Liver (tissue), 9 donors: ENCODE results near the gene FGF1. TPM values are rescaled to one million over a fixed set of nuclear protein-coding genes. Genes with fewer than 3 reads are reported as not detected.

Experiments used
- DNase-seq: peaks from one replicate; pipeline ENCODE4 v3.0.0-alpha.2; 2017; ENCODE audit warnings: low spot score
- H3K27ac ChIP-seq, 2 donors: one replicate each; pipeline ENCODE4 v1.7.0; 2013; ENCODE audit warnings: inconsistent platforms in 2 of 2, low read length in 2 of 2, control low read depth in 1 of 2, low read depth in 1 of 2, mild to moderate bottlenecking in 1 of 2
- H3K27me3 ChIP-seq, 4 donors: one replicate each; pipeline versions ENCODE4 v1.6.1 to v1.7.0; 2013; ENCODE audit warnings: low read length in 3 of 4, inconsistent platforms in 1 of 4, mild to moderate bottlenecking in 1 of 4, moderate library complexity in 1 of 4; ENCODE audit not compliant: control insufficient read depth in 4 of 4, insufficient read depth in 4 of 4
- H3K36me3 ChIP-seq, 4 donors: one replicate each; pipeline versions ENCODE4 v1.6.1 to v1.7.0; 2013; ENCODE audit warnings: low read length in 3 of 4, mild to moderate bottlenecking in 3 of 4, low read depth in 1 of 4, moderate library complexity in 1 of 4; ENCODE audit not compliant: control insufficient read depth in 4 of 4, insufficient read depth in 3 of 4
- H3K4me1 ChIP-seq, 4 donors: one replicate each; pipeline versions ENCODE4 v1.6.1 to v1.7.0; 2013; ENCODE audit warnings: low read length in 3 of 4, mild to moderate bottlenecking in 3 of 4, moderate library complexity in 1 of 4; ENCODE audit not compliant: control insufficient read depth in 4 of 4, insufficient read depth in 4 of 4
- H3K4me3 ChIP-seq, 3 donors: one replicate each; pipeline versions ENCODE4 v1.6.1 to v1.7.0; 2013; ENCODE audit warnings: low read length in 3 of 3, control low read depth in 1 of 3, low read depth in 1 of 3, mild to moderate bottlenecking in 1 of 3
- H3K9ac ChIP-seq, 2 donors: one replicate each; pipeline ENCODE4 v1.7.0; 2013; ENCODE audit warnings: low read length in 2 of 2, mild to moderate bottlenecking in 2 of 2, moderate library complexity in 2 of 2, control low read depth in 1 of 2, low read depth in 1 of 2
- H3K9me3 ChIP-seq, 4 donors: one replicate each; pipeline versions ENCODE4 v1.6.1 to v1.7.0; 2013; ENCODE audit warnings: low read length in 3 of 4; ENCODE audit not compliant: control insufficient read depth in 4 of 4
- ATF3 ChIP-seq: IDR thresholded peaks from 2 replicates; pipeline ENCODE4 v1.6.1; 2016; ENCODE audit warnings: antibody characterized with exemption
- EGR1 ChIP-seq, 2 donors: IDR thresholded peaks; 2 replicates each; pipeline ENCODE4 v1.6.1; 2016 to 2018; ENCODE audit warnings: antibody characterized with exemption in 2 of 2, low read depth in 2 of 2
- FOXA1 ChIP-seq: IDR thresholded peaks from 2 replicates; pipeline ENCODE4 v1.6.1; 2016; ENCODE audit warnings: antibody characterized with exemption
- FOXA2 ChIP-seq: IDR thresholded peaks from 2 replicates; pipeline ENCODE4 v1.6.1; 2016; ENCODE audit warnings: antibody characterized with exemption
- GABPA ChIP-seq, 2 donors: IDR thresholded peaks in 1 of 2; conservative IDR thresholded peaks in 1 of 2; 2 replicates each; pipeline ENCODE4 v1.6.1; 2016; ENCODE audit warnings: antibody characterized with exemption in 2 of 2, mild to moderate bottlenecking in 1 of 2, moderate library complexity in 1 of 2
- HNF4A ChIP-seq, 2 donors: conservative IDR thresholded peaks; 2 replicates each; pipeline ENCODE4 v1.6.1; 2016; ENCODE audit warnings: antibody characterized with exemption in 2 of 2, mild to moderate bottlenecking in 2 of 2
- JUND ChIP-seq, 2 donors: IDR thresholded peaks; 2 replicates each; pipeline ENCODE4 v1.6.1; 2016; ENCODE audit warnings: antibody characterized with exemption in 2 of 2
- MAX ChIP-seq: IDR thresholded peaks from 2 replicates; pipeline ENCODE4 v1.6.1; 2016; ENCODE audit warnings: antibody characterized with exemption
- NR2F2 ChIP-seq: IDR thresholded peaks from 2 replicates; pipeline ENCODE4 v1.6.1; 2016; ENCODE audit warnings: antibody characterized with exemption
- RAD21 ChIP-seq, 2 donors: IDR thresholded peaks; 2 replicates each; pipeline ENCODE4 v1.6.1; 2016; ENCODE audit warnings: antibody characterized with exemption in 2 of 2, mild to moderate bottlenecking in 2 of 2
- REST ChIP-seq: IDR thresholded peaks from 2 replicates; pipeline ENCODE4 v1.6.1; 2016; ENCODE audit warnings: antibody characterized with exemption, mild to moderate bottlenecking
- RXRA ChIP-seq, 2 donors: IDR thresholded peaks; 2 replicates each; pipeline ENCODE4 v1.6.1; 2017 to 2018; ENCODE audit warnings: antibody characterized with exemption in 2 of 2, mild to moderate bottlenecking in 1 of 2
- SP1 ChIP-seq: IDR thresholded peaks from 2 replicates; pipeline ENCODE4 v1.6.1; 2018; ENCODE audit warnings: antibody characterized with exemption, mild to moderate bottlenecking
- TAF1 ChIP-seq: conservative IDR thresholded peaks from 2 replicates; pipeline ENCODE4 v1.6.1; 2016; ENCODE audit warnings: antibody characterized with exemption, mild to moderate bottlenecking
- YY1 ChIP-seq: IDR thresholded peaks from 2 replicates; pipeline ENCODE4 v1.6.1; 2016; ENCODE audit warnings: antibody characterized with exemption, mild to moderate bottlenecking
- ZBTB33 ChIP-seq: IDR thresholded peaks from 2 replicates; pipeline ENCODE4 v1.6.1; 2016; ENCODE audit warnings: antibody characterized with exemption
- WGBS: extraction: QIAGEN DNeasy Blood & Tissue Kit; methylation state at CpG from one replicate; pipeline ENCODE4 v1.1.7; 2013; 5-methylcytosine and 5-hydroxymethylcytosine counted together
- polyA plus RNA-seq, 2 donors: library from polyadenylated mRNA; stranded (reverse) in 1 of 2; unstranded in 1 of 2; fragments of 200-250 nt in 1 of 2; fragments of >200 nt in 1 of 2; fragmentation: Nextera tagmentation in 1 of 2; extraction: Ambion mirVana in 1 of 2; gene quantifications; one replicate each; pipeline versions ENCODE4 v1.2.1 to v1.2.3, GENCODE V29; 2013 to 2015
- total RNA-seq, 2 donors: library from RNA; depleted of rRNA; stranded (reverse); fragments of >200 nt; gene quantifications; one replicate each; pipeline ENCODE4 v1.2.3, GENCODE V29; 2014
- donor health status: healthy.
- donor health status: healthy.
- donor health status: healthy.
- donor health status: healthy.
- donor health status: healthy.

Gene FGF1
- total and polyA plus RNA-seq, 4 donors = 0.05 to 0.25 (median 0.16) TPM

GRCh38 chr5:142692321-142692894 is 6.5 kb upstream of the FGF1 start:
- H3K27ac ChIP-seq = no peak overlapping the region
- H3K4me1 ChIP-seq = peaks cover 0 to 1% (median 0%) of the 10 kb centered on the region in 4 donors
- TF ChIP-seq MAX (no peak), JUND (IDR thresholded peaks at IDR 0.05) (no peak), TAF1 (no peak), RXRA (IDR thresholded peaks at IDR 0.05) (no peak), NR2F2 (no peak), FOXA2 (no peak), YY1 (no peak), REST (no peak)
- no peaks in the 10 kb centered on the region for H3K9me3 ChIP-seq
- WGBS = 90% methylated on average over 3 of the region's 3 CpGs
- H3K36me3 ChIP-seq = no peaks in the 10 kb centered on the region
- H3K9ac ChIP-seq = no peak overlapping the region
- DNase-seq = no peak
- no peak overlapping the region for H3K4me3 ChIP-seq
- H3K27me3 ChIP-seq = no peaks in the 10 kb centered on the region

GRCh38 chr5:142690667-142691066 is 4.8 kb upstream of the FGF1 start:
- WGBS = 88% methylated on average over 4 of the region's 4 CpGs
- Histone ChIP-seq H3K4me1 (no peaks in the 10 kb centered on the region), H3K27ac (no peak overlapping the region), H3K36me3 (no peaks in the 10 kb centered on the region), H3K27me3 (no peaks in the 10 kb centered on the region), H3K9me3 (no peaks in the 10 kb centered on the region), H3K4me3 (no peak overlapping the region), H3K9ac (no peak overlapping the region)
- TF ChIP-seq ATF3 (no peak), EGR1 (IDR thresholded peaks at IDR 0.05; ENCODE audit: low read depth in 2 of 2) (no peak), REST (no peak), FOXA2 (no peak), SP1 (no peak), GABPA (IDR thresholded peaks at IDR 0.05 in 1 of 2, conservative IDR thresholded peaks at IDR 0.05 in 1 of 2) (no peak), RXRA (IDR thresholded peaks at IDR 0.05) (no peak), HNF4A (conservative IDR thresholded peaks at IDR 0.05) (no peak), YY1 (no peak), NR2F2 (no peak), RAD21 (IDR thresholded peaks at IDR 0.05) (no peak), FOXA1 (no peak), MAX (no peak), TAF1 (no peak), ZBTB33 (no peak)
- DNase-seq = no peak
